ACC112 (cell line): ENCODE data around the gene CCL15.

Source experiments
- H2AFZ ChIP-seq: fragments of 200-600 bp; sonication (generic); one replicate; pipeline ENCODE4 v1.6.0; 2017; ENCODE audit warnings: antibody characterized with exemption, low read length; ENCODE audit not compliant: unreplicated experiment
- H3K27ac ChIP-seq: fragments of 200-600 bp; sonication (generic); 2 replicates; pipeline ENCODE4 v1.5.1; 2014; ENCODE audit warnings: low read depth, mild to moderate bottlenecking, antibody characterized with exemption, low read length, moderate library complexity
- H3K27me3 ChIP-seq: fragments of 200-600 bp; sonication (generic); 2 replicates; pipeline ENCODE4 v1.6.1; 2014; ENCODE audit warnings: mild to moderate bottlenecking, antibody characterized with exemption, low read length, moderate library complexity, mixed read lengths; ENCODE audit not compliant: insufficient read depth
- H3K36me3 ChIP-seq: fragments of 200-600 bp; sonication (generic); 2 replicates; pipeline ENCODE4 v1.6.1; 2016; ENCODE audit warnings: mild to moderate bottlenecking, antibody characterized with exemption, low read length, moderate library complexity, mixed read lengths; ENCODE audit not compliant: insufficient read depth
- H3K4me1 ChIP-seq: fragments of 200-600 bp; sonication (generic); one replicate; pipeline ENCODE4 v1.6.1; 2016; ENCODE audit warnings: low read length, mixed read lengths; ENCODE audit not compliant: insufficient read depth, unreplicated experiment, control insufficient read depth
- H3K4me3 ChIP-seq: fragments of 200-600 bp; sonication (generic); 2 replicates; pipeline ENCODE4 v1.5.1; 2014; ENCODE audit warnings: mild to moderate bottlenecking, low read depth, low read length
- H3K79me2 ChIP-seq: fragments of 200-600 bp; sonication (generic); one replicate; pipeline ENCODE4 v1.6.0; 2016; ENCODE audit warnings: low read length; ENCODE audit not compliant: control insufficient read depth, unreplicated experiment, insufficient read depth

The CCL15 gene

GRCh38 chr17:35948092-35948491 is 53.3 kb downstream of the CCL15 start:
- Histone ChIP-seq H3K4me1 (no peaks in the 10 kb centered on the region), H2AFZ (no peak overlapping the region), H3K27me3 (no peaks in the 10 kb centered on the region), H3K27ac (no peak overlapping the region), H3K36me3 (no peaks in the 10 kb centered on the region), H3K79me2 (no peaks in the 10 kb centered on the region), H3K4me3 (no peak overlapping the region)
